K562 (cell line): ENCODE measurements around the gene CCDC70. TPM values are rescaled to one million over a fixed set of nuclear protein-coding genes. Genes with fewer than 3 reads are reported as not detected.

Experiments used
- CBX8 ChIP-seq: fragments of 200-600 bp; sonication (generic); IDR thresholded peaks from 2 replicates; pipeline ENCODE4 v1.6.1; 2012; ENCODE audit warnings: borderline replicate concordance, mixed run types, low read depth, mild to moderate bottlenecking, moderate library complexity, mixed read lengths, low read length, control low read depth, inconsistent platforms; ENCODE audit not compliant: poor library complexity, severe bottlenecking; ENCODE audit errors: extremely low read depth
- CEBPZ ChIP-seq: fragments of 150-350 bp; IDR thresholded peaks from 2 replicates; pipeline ENCODE4 v1.6.1; 2014; ENCODE audit warnings: low read depth, mild to moderate bottlenecking, low read length, borderline replicate concordance
- CREBBP ChIP-seq: IDR thresholded peaks from one replicate; pipeline ENCODE4 v1.6.1; 2012; ENCODE audit warnings: low read depth, mild to moderate bottlenecking, control low read depth, inconsistent platforms, low read length
- HNRNPL ChIP-seq: fragments of 200-400 bp; formaldehyde crosslinking; IDR thresholded peaks from 2 replicates; pipeline ENCODE4 v1.6.1; 2017; ENCODE audit warnings: low read depth, mild to moderate bottlenecking, low read length
- NCOA1 ChIP-seq: fragments of 450-650 bp; IDR thresholded peaks from 2 replicates; pipeline ENCODE4 v1.6.1; 2016; ENCODE audit warnings: low read depth
- NFYB ChIP-seq: IDR thresholded peaks from 2 replicates; pipeline ENCODE4 v1.6.1; 2011; ENCODE audit warnings: mild to moderate bottlenecking, moderate library complexity; ENCODE audit not compliant: insufficient read length; ENCODE audit errors: extremely low read depth
- PHB ChIP-seq: fragments of 250-450 bp; sonication (Bioruptor Pico); IDR thresholded peaks from 2 replicates; pipeline ENCODE4 v1.5.0; 2021
- RBBP5 ChIP-seq: fragments of 200-600 bp; sonication (generic); IDR thresholded peaks from 2 replicates; pipeline ENCODE4 v1.6.1; 2012; ENCODE audit warnings: borderline replicate concordance, mild to moderate bottlenecking, low read length, control low read depth, inconsistent platforms; ENCODE audit not compliant: insufficient read depth, poor library complexity, severe bottlenecking
- RNF219 ChIP-seq: fragments of 250-450 bp; sonication (Bioruptor Pico); IDR thresholded peaks from 2 replicates; pipeline ENCODE4 v1.5.0; 2022; ENCODE audit warnings: mild to moderate bottlenecking
- SIX5 ChIP-seq, 2 experiments: IDR thresholded peaks; 2 replicates each; pipeline ENCODE4 v1.6.1; 2011; ENCODE audit warnings: low read length in 2 of 2, borderline replicate concordance in 1 of 2, low read depth in 1 of 2, mild to moderate bottlenecking in 1 of 2, moderate library complexity in 1 of 2; ENCODE audit not compliant: insufficient read depth in 1 of 2
- SRF ChIP-seq, 2 experiments: fragments of 250-450, 450-650 bp in 1 of 2; sonication (Bioruptor Pico) in 1 of 2; sonication (generic) in 1 of 2; formaldehyde crosslinking; IDR thresholded peaks; 2 replicates each; pipeline versions ENCODE4 v1.5.0 to v1.5.1; 2020 to 2022; ENCODE audit warnings: mild to moderate bottlenecking in 1 of 2, missing genetic modification reagents in 1 of 2
- ZBTB1 ChIP-seq: sonication (generic); formaldehyde crosslinking; IDR thresholded peaks from 2 replicates; pipeline ENCODE4 v1.8.1; 2023; ENCODE audit warnings: missing genetic modification reagents, low read depth, mild to moderate bottlenecking, borderline replicate concordance
- ZBTB2 ChIP-seq: fragments of 450-650 bp; IDR thresholded peaks from 2 replicates; pipeline ENCODE4 v1.6.1; 2016; ENCODE audit warnings: antibody characterized with exemption
- ZNF174 ChIP-seq: fragments of 250-450 bp; sonication (Bioruptor Pico); IDR thresholded peaks from 2 replicates; pipeline ENCODE4 v1.4.0; 2020; ENCODE audit warnings: mild to moderate bottlenecking
- ZNF512 ChIP-seq: IDR thresholded peaks from 2 replicates; pipeline ENCODE4 v1.6.1; 2016; ENCODE audit warnings: missing genetic modification characterization, missing compliant biosample characterization
- ZNF780A ChIP-seq: fragments of 250-450 bp; sonication (Bioruptor Pico); IDR thresholded peaks from 2 replicates; pipeline ENCODE4 v1.5.0; 2021; ENCODE audit warnings: mild to moderate bottlenecking
- polyA plus RNA-seq, 8 experiments: library from polyadenylated mRNA; depleted of rRNA in 4 of 8; stranded (reverse) in 5 of 8; unstranded in 3 of 8; fragments of >200 nt; fragmentation: Nextera tagmentation in 2 of 8; fragmentation: Illumina TruSeq in 1 of 8; extraction: Ambion mirVana in 2 of 8; extraction: Trizol in 1 of 8; gene quantifications; 2 replicates each; pipeline versions ENCODE4 v1.2.1 to v1.2.3, GENCODE V29; 2011 to 2014; ENCODE audit warnings: inconsistent platforms in 1 of 8, missing spikeins in 1 of 8
- total RNA-seq, 7 experiments: library from RNA; depleted of rRNA in 6 of 7; stranded (reverse); fragments of >200 nt in 6 of 7; fragmentation: Illumina TruSeq in 2 of 7; extraction: Trizol in 2 of 7; gene quantifications; 2 replicates each; pipeline versions ENCODE4 v1.2.1 to v1.2.3, GENCODE V29; 2011 to 2021; ENCODE audit warnings: low replicate concordance in 1 of 7
- TF ChIP-seq, protein P1 (sequence below): sonication (generic); formaldehyde crosslinking; IDR thresholded peaks from 2 replicates; pipeline ENCODE4 v1.9.0; 2022; ENCODE audit warnings: mild to moderate bottlenecking, missing genetic modification reagents

CCDC70 gene
- total and polyA plus RNA-seq, 9 of the 15 experiments (the other 6 are each of a cell fraction or from before 2014, with no cell fraction given) = not detected

DNA sequence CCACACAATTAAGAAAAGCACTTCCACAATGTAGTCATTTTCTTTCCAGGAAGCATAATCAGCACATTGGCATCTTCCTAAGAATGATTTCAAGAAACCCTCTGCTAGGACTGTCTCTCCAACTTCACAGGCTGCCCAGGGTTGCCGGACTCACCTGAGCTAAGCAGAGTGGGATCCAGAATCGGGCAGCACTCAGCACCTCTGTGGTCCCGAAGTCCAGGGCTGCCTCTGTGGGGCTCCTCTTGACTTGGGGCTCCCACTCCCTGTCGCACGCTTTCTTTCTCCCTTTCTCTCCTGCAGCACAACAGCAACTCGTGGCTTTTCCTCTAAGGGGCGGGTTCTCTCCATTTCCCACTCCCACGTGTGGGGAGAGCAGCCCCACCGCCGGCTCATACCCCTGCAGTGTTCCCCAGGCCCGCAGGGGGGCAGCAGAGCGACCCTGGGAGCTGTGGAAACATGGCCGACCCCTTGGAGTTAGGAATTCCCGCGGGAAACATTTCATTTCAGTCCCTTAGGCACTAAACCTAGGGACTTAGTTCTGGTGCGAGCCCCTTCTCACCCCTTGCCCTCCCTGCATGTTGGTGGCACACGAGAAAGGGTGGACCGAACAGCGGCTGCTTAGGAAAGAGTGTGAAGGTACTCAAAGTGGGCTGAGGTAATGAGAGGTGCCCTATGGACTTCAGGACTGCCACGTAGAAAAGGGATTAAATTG lies 16.8 kb upstream of the CCDC70 start, which contains the start of gene TMEM272 (continued):
- TF ChIP-seq NFYB (no peak), NCOA1 (no peak), SIX5 (IDR thresholded peaks at IDR 0.05; ENCODE audit: borderline replicate concordance in 1 of 2, insufficient read depth in 1 of 2, low read depth in 1 of 2, low read length in 2 of 2) (no peak), RNF219 (CRISPR knock-in tag) (no peak), ZNF174 (CRISPR knock-in tag) (no peak), HNRNPL (no peak), CREBBP (no peak), SRF (CRISPR knock-in tag; IDR thresholded peaks at IDR 0.05) (no peak), CBX8 (no peak), RBBP5 (no peak), ZBTB2 (peak; percentile 24; the same call in 1 of the 2 replicates), PHB (CRISPR knock-in tag) (no peak), CEBPZ (no peak), ZNF780A (no peak), ZBTB1 (0 out of 2 replicates have a peak, but pooled peaks have one; percentile 19), ZNF512 (tag) (no peak)
- TF ChIP-seq, protein P1, sequence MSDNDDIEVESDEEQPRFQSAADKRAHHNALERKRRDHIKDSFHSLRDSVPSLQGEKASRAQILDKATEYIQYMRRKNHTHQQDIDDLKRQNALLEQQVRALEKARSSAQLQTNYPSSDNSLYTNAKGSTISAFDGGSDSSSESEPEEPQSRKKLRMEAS (CRISPR knock-in tag) = no peak
